Skeletal muscle tissue (tissue), 4 donors: ENCODE results near the gene VAV2. TPM values are rescaled to one million over a fixed set of nuclear protein-coding genes. Genes with fewer than 3 reads are reported as not detected.

ENCODE experiments used
- H3K27ac ChIP-seq: one replicate; pipeline ENCODE4 v1.7.0; 2013; ENCODE audit warnings: mild to moderate bottlenecking, low read depth, low read length, inconsistent platforms
- H3K27me3 ChIP-seq, 3 donors: one replicate each; pipeline ENCODE4 v1.7.0; 2013; ENCODE audit warnings: low read length in 3 of 3; ENCODE audit not compliant: control insufficient read depth in 3 of 3, insufficient read depth in 3 of 3
- H3K36me3 ChIP-seq, 3 donors: one replicate each; pipeline ENCODE4 v1.7.0; 2013; ENCODE audit warnings: low read length in 3 of 3; ENCODE audit not compliant: control insufficient read depth in 3 of 3, insufficient read depth in 3 of 3
- H3K4me1 ChIP-seq, 3 donors: one replicate each; pipeline ENCODE4 v1.7.0; 2013; ENCODE audit warnings: low read length in 3 of 3, mild to moderate bottlenecking in 3 of 3; ENCODE audit not compliant: control insufficient read depth in 3 of 3, insufficient read depth in 3 of 3
- H3K4me3 ChIP-seq, 3 donors: one replicate each; pipeline ENCODE4 v1.7.0; 2013; ENCODE audit warnings: low read length in 3 of 3
- H3K9ac ChIP-seq, 3 donors: one replicate each; pipeline ENCODE4 v1.7.0; 2013; ENCODE audit warnings: low read length in 3 of 3, mild to moderate bottlenecking in 3 of 3, moderate library complexity in 2 of 3, low read depth in 1 of 3
- H3K9me3 ChIP-seq, 3 donors: one replicate each; pipeline ENCODE4 v1.7.0; 2013; ENCODE audit warnings: low read length in 3 of 3; ENCODE audit not compliant: control insufficient read depth in 3 of 3
- total RNA-seq: library from RNA; depleted of rRNA; stranded (reverse); fragments of >200 nt; gene quantifications from one replicate; pipeline ENCODE4 v1.2.3, GENCODE V29; 2014
- donor health status: Osteomylitis.

Gene VAV2
- total RNA-seq, 1 donor from 2014 or later: 9.9 TPM

- Histone ChIP-seq H3K27ac (no peak overlapping the region), H3K9ac (no peak overlapping the region), H3K36me3 (no peaks in the 10 kb centered on the region), H3K27me3 (peaks cover 2 to 24% (median 6%) of the 10 kb centered on the region in 3 donors), H3K9me3 (no peaks in the 10 kb centered on the region), H3K4me3 (no peak overlapping the region), H3K4me1 (peaks cover 9 to 11% (median 10%) of the 10 kb centered on the region in 3 donors)
These were observed 53.4 kb downstream of the VAV2 start for GRCh38 chr9:133938753-133939152.

- no peak overlapping the region for H3K27ac ChIP-seq
- H3K27me3 ChIP-seq: peaks cover 2 to 27% (median 6%) of the 10 kb centered on the region in 3 donors
- no peaks in the 10 kb centered on the region for H3K36me3 ChIP-seq
- no peak overlapping the region for H3K4me3 ChIP-seq
- H3K4me1 ChIP-seq: peaks cover 9 to 11% (median 10%) of the 10 kb centered on the region in 3 donors
- no peak overlapping the region for H3K9ac ChIP-seq
- H3K9me3 ChIP-seq: no peaks in the 10 kb centered on the region
These were observed 54.0 kb downstream of the VAV2 start for GRCh38 chr9:133938086-133938485.

- no peak overlapping the region for H3K27ac ChIP-seq
- no peak overlapping the region for H3K4me3 ChIP-seq
- no peaks in the 10 kb centered on the region for H3K36me3 ChIP-seq
- H3K9ac ChIP-seq: no peak overlapping the region
- H3K27me3 ChIP-seq: peaks cover 6 to 32% (median 6%) of the 10 kb centered on the region in 3 donors
- no peaks in the 10 kb centered on the region for H3K9me3 ChIP-seq
- peaks cover 12 to 16% (median 13%) of the 10 kb centered on the region in 3 donors for H3K4me1 ChIP-seq
These were observed 55.0 kb downstream of the VAV2 start for GRCh38 chr9:133937120-133937519.

GRCh38 chr9:133935328-133936005 lies 56.7 kb downstream of the VAV2 start:
- Histone ChIP-seq H3K9ac (peak overlapping the region in 2 of 3 donors; percentile 3 to 40), H3K4me1 (peaks cover 12 to 19% (median 16%) of the 10 kb centered on the region in 3 donors), H3K27ac (peak overlapping the region; percentile 40), H3K4me3 (peak overlapping the region in 1 of 3 donors; percentile 13), H3K36me3 (no peaks in the 10 kb centered on the region), H3K27me3 (peaks cover 9 to 42% (median 13%) of the 10 kb centered on the region in 3 donors), H3K9me3 (no peaks in the 10 kb centered on the region)

GRCh38 chr9:133934482-133935232 lies 57.5 kb downstream of the VAV2 start:
- H3K27ac ChIP-seq: peak overlapping the region; percentile 40
- H3K27me3 ChIP-seq: peaks cover 13 to 49% (median 14%) of the 10 kb centered on the region in 3 donors
- H3K9ac ChIP-seq: no peak overlapping the region
- H3K36me3 ChIP-seq: no peaks in the 10 kb centered on the region
- H3K9me3 ChIP-seq: no peaks in the 10 kb centered on the region
- H3K4me3 ChIP-seq: no peak overlapping the region
- peaks cover 12 to 19% (median 16%) of the 10 kb centered on the region in 3 donors for H3K4me1 ChIP-seq

GRCh38 chr9:133933426-133934026 lies 58.6 kb downstream of the VAV2 start:
- H3K9me3 ChIP-seq: no peaks in the 10 kb centered on the region
- peaks cover 12 to 19% (median 16%) of the 10 kb centered on the region in 3 donors for H3K4me1 ChIP-seq
- no peak overlapping the region for H3K9ac ChIP-seq
- no peak overlapping the region for H3K27ac ChIP-seq
- no peak overlapping the region for H3K4me3 ChIP-seq
- H3K27me3 ChIP-seq: peaks cover 14 to 60% (median 24%) of the 10 kb centered on the region in 3 donors
- H3K36me3 ChIP-seq: peaks cover 0 to under 1% (median 0%) of the 10 kb centered on the region in 3 donors

GRCh38 chr9:133932633-133933032 lies 59.5 kb downstream of the VAV2 start:
- Histone ChIP-seq H3K4me1 (peaks cover 12 to 19% (median 16%) of the 10 kb centered on the region in 3 donors), H3K27me3 (peaks cover 14 to 57% (median 26%) of the 10 kb centered on the region in 3 donors), H3K4me3 (no peak overlapping the region), H3K27ac (no peak overlapping the region), H3K36me3 (peaks cover 0 to 3% (median 0%) of the 10 kb centered on the region in 3 donors), H3K9ac (no peak overlapping the region), H3K9me3 (no peaks in the 10 kb centered on the region)

- Histone ChIP-seq H3K9me3 (no peaks in the 10 kb centered on the region), H3K27ac (no peak overlapping the region), H3K4me1 (peaks cover 12 to 19% (median 16%) of the 10 kb centered on the region in 3 donors), H3K27me3 (peaks cover 14 to 58% (median 26%) of the 10 kb centered on the region in 3 donors), H3K36me3 (peaks cover 0 to 4% (median 0%) of the 10 kb centered on the region in 3 donors), H3K9ac (no peak overlapping the region), H3K4me3 (no peak overlapping the region)
These were observed 59.9 kb downstream of the VAV2 start for GRCh38 chr9:133932181-133932580.

- no peak overlapping the region for H3K4me3 ChIP-seq
- no peak overlapping the region for H3K9ac ChIP-seq
- H3K36me3 ChIP-seq: peaks cover 0 to 4% (median 0%) of the 10 kb centered on the region in 3 donors
- H3K27me3 ChIP-seq: peaks cover 20 to 54% (median 29%) of the 10 kb centered on the region in 3 donors
- no peaks in the 10 kb centered on the region for H3K9me3 ChIP-seq
- H3K4me1 ChIP-seq: peaks cover 12 to 16% (median 14%) of the 10 kb centered on the region in 3 donors
- H3K27ac ChIP-seq: no peak overlapping the region
These were observed 61.2 kb downstream of the VAV2 start for GRCh38 chr9:133930682-133931485.
